ENCODE measurements around the gene DELE1. TPM values are rescaled to one million over a fixed set of nuclear protein-coding genes. Genes with fewer than 3 reads are reported as not detected.

The DELE1 gene, protein sequence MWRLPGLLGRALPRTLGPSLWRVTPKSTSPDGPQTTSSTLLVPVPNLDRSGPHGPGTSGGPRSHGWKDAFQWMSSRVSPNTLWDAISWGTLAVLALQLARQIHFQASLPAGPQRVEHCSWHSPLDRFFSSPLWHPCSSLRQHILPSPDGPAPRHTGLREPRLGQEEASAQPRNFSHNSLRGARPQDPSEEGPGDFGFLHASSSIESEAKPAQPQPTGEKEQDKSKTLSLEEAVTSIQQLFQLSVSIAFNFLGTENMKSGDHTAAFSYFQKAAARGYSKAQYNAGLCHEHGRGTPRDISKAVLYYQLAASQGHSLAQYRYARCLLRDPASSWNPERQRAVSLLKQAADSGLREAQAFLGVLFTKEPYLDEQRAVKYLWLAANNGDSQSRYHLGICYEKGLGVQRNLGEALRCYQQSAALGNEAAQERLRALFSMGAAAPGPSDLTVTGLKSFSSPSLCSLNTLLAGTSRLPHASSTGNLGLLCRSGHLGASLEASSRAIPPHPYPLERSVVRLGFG
- 32.4 and 32.7 TPM in 2 replicates for total RNA-seq

DNA sequence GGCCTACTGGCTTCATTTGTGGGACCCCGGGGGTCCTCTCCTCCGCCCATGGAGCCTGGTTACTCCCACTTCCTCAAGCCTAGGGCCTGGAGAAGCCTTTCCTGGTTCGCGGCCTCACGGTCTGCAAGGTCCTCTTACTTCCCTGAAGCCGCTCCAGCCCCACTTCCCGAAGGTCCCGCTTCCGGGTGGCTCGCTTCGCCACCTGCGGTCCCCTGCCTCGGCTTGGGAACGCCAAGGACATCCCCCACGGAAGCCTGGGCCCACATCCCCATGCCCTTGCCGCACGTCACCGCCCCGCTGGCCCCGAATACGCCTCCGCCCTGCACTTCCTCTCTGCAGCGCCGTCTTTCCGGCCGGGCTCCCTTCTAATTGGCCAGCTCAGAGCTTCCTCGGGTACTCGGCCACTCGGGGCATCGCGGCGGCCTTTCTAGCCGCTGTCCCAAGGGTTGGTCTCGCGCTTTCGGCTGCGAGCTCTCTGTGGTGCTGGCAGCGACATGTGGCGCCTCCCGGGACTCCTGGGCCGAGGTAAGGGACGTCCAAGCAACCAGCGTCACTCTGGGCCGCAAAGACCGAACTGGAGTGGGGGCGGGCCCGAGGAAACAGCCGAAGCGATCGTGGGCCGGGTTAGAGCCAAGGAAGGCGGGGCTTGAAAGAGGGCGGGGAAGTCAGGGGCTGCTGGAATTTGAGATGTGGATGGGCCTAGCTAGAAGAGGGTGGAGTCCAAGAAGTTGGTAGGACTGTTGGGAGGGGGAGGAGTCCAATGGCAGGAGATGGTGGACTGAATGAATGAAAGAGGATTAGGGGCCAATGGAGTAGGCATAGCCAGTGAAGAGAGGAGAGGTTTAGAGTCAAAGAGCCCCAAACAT, at the start of gene DELE1:
DELE1 (plus strand) TSS at position 424 of the 866 bp plus-strand sequence; CDS start at position 495, 71 bp downstream.

DNA sequence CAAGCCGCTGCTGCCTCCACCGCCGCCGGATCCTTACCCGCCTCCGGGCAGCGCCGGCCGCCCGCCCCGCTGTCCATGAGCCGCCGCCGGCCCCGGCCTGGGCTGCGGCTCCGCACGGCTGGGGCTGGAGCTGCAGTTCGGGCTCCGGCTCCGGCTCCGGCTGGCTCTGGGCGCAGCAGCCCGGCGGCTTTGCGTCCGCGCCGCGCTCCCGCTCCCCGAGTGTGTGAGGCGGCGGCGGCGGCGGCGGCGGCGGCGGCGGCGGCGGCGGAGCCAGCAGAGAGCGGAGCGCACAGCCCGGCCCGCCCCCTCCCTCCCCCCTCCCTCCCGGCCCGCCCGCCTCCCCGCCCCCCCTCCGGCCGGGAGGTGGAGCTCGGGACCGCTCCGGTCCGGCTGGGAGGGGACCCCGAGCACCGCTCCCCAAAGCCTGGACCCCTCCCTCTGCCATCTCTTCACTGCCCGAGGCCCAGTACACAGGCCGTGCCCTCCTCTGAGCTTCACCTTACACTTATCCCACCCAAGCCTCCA, 45.4 kb upstream of the DELE1 start, which contains the start of gene PCDH1:
PCDH1 (minus strand) TSS at position 225 of the 525 bp plus-strand sequence; CDS start at position 77, 148 bp downstream.

DNA sequence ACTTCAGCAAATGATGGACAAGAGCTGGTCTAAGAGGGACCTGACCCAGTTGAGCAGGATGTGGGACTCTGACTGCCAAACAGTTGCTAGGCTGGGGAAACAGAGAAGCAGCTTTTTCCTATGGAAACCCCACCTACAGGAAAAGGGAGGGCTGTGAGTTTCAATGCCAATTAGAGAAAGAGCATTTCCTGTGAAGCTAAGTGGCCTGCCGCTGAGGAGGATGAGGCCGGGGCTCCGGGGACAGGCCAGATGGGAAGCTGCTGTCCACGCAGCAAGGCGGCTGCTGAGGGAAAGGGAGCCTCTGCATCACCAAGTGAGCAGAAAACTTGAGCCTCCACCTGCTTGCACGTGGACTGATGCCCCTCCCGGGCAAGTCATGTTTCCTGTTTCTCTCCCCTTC, 34.4 kb downstream of the DELE1 start, which contains the start of gene PCDH12:
PCDH12 (minus strand) TSS at position 90 of the 400 bp plus-strand sequence. CDS start 351 bp downstream, outside the sequence.

DNA sequence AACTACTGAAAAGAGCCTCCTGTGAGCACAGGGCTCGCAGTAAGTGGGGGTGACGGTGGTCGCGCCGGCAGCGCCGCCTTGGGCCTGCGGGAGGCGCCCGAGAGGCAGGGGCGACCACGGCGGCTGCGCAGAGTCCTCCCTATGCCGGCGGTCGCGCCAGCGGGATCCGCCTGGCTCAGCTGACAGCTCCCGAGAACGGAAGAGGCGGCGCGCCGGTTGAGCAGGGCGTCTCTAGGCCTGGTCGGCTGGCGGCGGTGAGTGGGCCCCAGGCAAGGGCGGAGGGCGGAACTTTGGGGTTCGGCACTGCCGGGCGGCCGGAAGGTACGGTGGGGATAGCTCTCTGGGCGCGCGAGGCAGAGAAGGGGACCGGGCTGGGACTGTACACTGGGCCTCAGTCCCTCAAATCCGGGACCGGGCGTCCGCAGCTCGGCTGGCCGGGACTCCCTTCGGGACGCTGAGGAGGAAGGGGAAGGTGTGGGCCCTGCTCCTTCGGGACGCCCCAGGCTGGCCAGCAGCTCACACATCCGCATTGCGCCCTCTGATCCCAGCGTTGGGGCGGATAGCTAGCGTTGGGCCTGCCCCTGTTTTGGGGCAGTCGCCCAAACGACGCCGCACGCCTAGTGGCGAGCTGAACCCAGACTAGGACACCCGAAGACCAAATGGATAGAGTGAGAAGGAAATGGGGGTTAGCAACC, 45.4 kb downstream of the DELE1 start, which contains the start of gene RNF14:
RNF14 (plus strand) TSS at position 192 of the 695 bp plus-strand sequence. CDS start 4,484 bp downstream, outside the sequence.

Other genes with a start within 250 kb of the DELE1 start
- gene ARAP3, start 241.6 kb upstream of the DELE1 start, total RNA-seq: 1.7 and 2.6 TPM in 2 replicates
- gene PCDH1, start 45.5 kb upstream of the DELE1 start, total RNA-seq: 0.55 and 1.00 TPM in 2 replicates
- gene PCDH12, start 34.3 kb downstream of the DELE1 start, total RNA-seq: 0.14 and 0.37 TPM in 2 replicates
- gene RNF14, start 45.2 kb downstream of the DELE1 start, total RNA-seq: 45.2 and 52.2 TPM in 2 replicates
- gene GNPDA1, start 89.2 kb downstream of the DELE1 start, total RNA-seq: 43.2 and 61.6 TPM in 2 replicates
- gene NDFIP1, start 184.9 kb downstream of the DELE1 start, total RNA-seq: 33.0 and 41.3 TPM in 2 replicates